Measurements from ENCODE around the gene GLYR1. TPM values are rescaled to one million over a fixed set of nuclear protein-coding genes. Genes with fewer than 3 reads are reported as not detected.

GLYR1 gene
- total and polyA plus RNA-seq, 2 of the 4 experiments (the other 2 are of a cell fraction), result 26.0 to 54.2 TPM

GRCh38 chr16:4766875-4767628 lies 80.0 kb downstream of the GLYR1 start, which contains the start of gene ZNF500:
Gene ZNF500, minus strand, starts transcription at chr16:4767162. Its CDS starts 1,184 bp downstream, at chr16:4765978.
- intact Hi-C loops (cut with micrococcal nuclease), result loop anchor here (2.0 to 5.0 kb wide), 2 partner anchors 32 to 35 kb away; partner anchors contain the start of genes ANKS3, DNAAF8 and ROGDI
- Histone ChIP-seq H3K23ac (ENCODE audit: low read depth, low read length) (peak within 1 kb of the TSS; percentile 82), H3K9me3 (ENCODE audit: control insufficient read depth, insufficient read depth, low read length) (no peaks in the 10 kb centered on the region), H4K91ac (ENCODE audit: insufficient read depth, low read depth, low read length) (peak within 1 kb of the TSS; percentile 23), H2AK5ac (ENCODE audit: low read depth, low read length) (peak within 1 kb of the TSS; percentile 89), H3K27ac (ENCODE audit: insufficient read depth, low read length) (peak within 1 kb of the TSS; percentile 75), H3K14ac (replicated peaks; ENCODE audit: low read depth, low read length) (peak within 1 kb of the TSS; percentile 48; the same call in 1 of the 2 replicates), H2BK120ac (ENCODE audit: low read depth, low read length) (0 out of 2 replicates have a peak within 1 kb of the TSS, but pooled peaks have one; percentile 24), H3K4me1 (ENCODE audit: control insufficient read depth, insufficient read depth, low read length) (peaks cover 7% of the 10 kb centered on the region), H2BK15ac (ENCODE audit: low read depth, low read length) (no peak within 1 kb of the TSS), H3K9ac (ENCODE audit: low read depth, low read length) (peak within 1 kb of the TSS; percentile 76), H2BK5ac (ENCODE audit: low read depth, low read length, poor library complexity, severe bottlenecking) (peak within 1 kb of the TSS; percentile 73), H4K8ac (ENCODE audit: low read depth in 2 of 2, low read length in 2 of 2) (peak within 1 kb of the TSS; percentile 62 to 99; a peak in 3 of 4 replicates), H3K18ac (ENCODE audit: low read depth, low read length) (no peak within 1 kb of the TSS), H3K56ac (ENCODE audit: extremely low read depth, insufficient read depth, low read length) (no peak within 1 kb of the TSS), H3K4me2 (ENCODE audit: low read depth, low read length) (peak within 1 kb of the TSS; percentile 82), H2AFZ (replicated peaks; ENCODE audit: low read length, poor library complexity) (peak within 1 kb of the TSS; percentile 95), H2AK9ac (replicated peaks; ENCODE audit: low read depth, low read length, poor library complexity) (peak within 1 kb of the TSS; percentile 91), H4K5ac (ENCODE audit: low read depth, low read length) (peak within 1 kb of the TSS; percentile 87), H3K9me1 (ENCODE audit: insufficient read depth, low read length) (peaks cover 6% of the 10 kb centered on the region), H3K4ac (ENCODE audit: low read depth, low read length) (peak within 1 kb of the TSS; percentile 59), H3K4me3 (ENCODE audit: insufficient read depth, low read depth, low read length) (peak within 1 kb of the TSS; percentile 88), H3K79me1 (ENCODE audit: low read depth in 1 of 2, low read length in 2 of 2) (peaks cover 18 to 33% of the 10 kb centered on the region in 2 experiments; a peak in 3 of 4 replicates), H4K20me1 (ENCODE audit: insufficient read depth, low read length) (no peaks in the 10 kb centered on the region; the same call in 1 of the 2 replicates), H2BK20ac (ENCODE audit: low read depth, low read length) (no peak within 1 kb of the TSS), H3K27me3 (ENCODE audit: control insufficient read depth, insufficient read depth, low read length) (no peaks in the 10 kb centered on the region), H3K36me3 (ENCODE audit: control insufficient read depth, insufficient read depth, low read length) (peaks cover 23% of the 10 kb centered on the region; the same call in 1 of the 2 replicates)
- DNase-seq, result peak; percentile 95
- 3% methylated on average over 42 of the region's 72 CpGs; no CpG with 5 or more reads in 1 of the 2 experiments for WGBS, 2 experiments (ENCODE audit: extremely low coverage in 2 of 2, insufficient read length in 1 of 2)
- peak; percentile 92 for ATAC-seq (ENCODE audit: low read depth)
- ChIA-PET POLR2A (ENCODE audit: unreplicated experiment) (no interaction called here), CTCF (no interaction called here)
- TF ChIP-seq MXI1 (IDR thresholded peaks at IDR 0.05; ENCODE audit: borderline replicate concordance, low read depth, low read length), result peak; percentile 71; the same call in 1 of the 2 replicates
- TF ChIP-seq POLR2A (IDR thresholded peaks at IDR 0.05; ENCODE audit: low read depth, low read length), result peak; percentile 74
- peak; percentile 93 for TF ChIP-seq BHLHE40 (IDR thresholded peaks at IDR 0.05; ENCODE audit: low read depth, low read length)
- TF ChIP-seq RAD21 (IDR thresholded peaks at IDR 0.05; ENCODE audit: low read length), result no peak
- peak; percentile 47; the same call in 1 of the 2 replicates for TF ChIP-seq MAZ (IDR thresholded peaks at IDR 0.05; ENCODE audit: borderline replicate concordance, low read depth, low read length)
- 0 out of 2 replicates have a peak, but pooled peaks have one; percentile 4 for TF ChIP-seq CEBPB (IDR thresholded peaks at IDR 0.05; ENCODE audit: low read depth, low read length)
- TF ChIP-seq, protein P1, sequence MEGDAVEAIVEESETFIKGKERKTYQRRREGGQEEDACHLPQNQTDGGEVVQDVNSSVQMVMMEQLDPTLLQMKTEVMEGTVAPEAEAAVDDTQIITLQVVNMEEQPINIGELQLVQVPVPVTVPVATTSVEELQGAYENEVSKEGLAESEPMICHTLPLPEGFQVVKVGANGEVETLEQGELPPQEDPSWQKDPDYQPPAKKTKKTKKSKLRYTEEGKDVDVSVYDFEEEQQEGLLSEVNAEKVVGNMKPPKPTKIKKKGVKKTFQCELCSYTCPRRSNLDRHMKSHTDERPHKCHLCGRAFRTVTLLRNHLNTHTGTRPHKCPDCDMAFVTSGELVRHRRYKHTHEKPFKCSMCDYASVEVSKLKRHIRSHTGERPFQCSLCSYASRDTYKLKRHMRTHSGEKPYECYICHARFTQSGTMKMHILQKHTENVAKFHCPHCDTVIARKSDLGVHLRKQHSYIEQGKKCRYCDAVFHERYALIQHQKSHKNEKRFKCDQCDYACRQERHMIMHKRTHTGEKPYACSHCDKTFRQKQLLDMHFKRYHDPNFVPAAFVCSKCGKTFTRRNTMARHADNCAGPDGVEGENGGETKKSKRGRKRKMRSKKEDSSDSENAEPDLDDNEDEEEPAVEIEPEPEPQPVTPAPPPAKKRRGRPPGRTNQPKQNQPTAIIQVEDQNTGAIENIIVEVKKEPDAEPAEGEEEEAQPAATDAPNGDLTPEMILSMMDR (conservative IDR thresholded peaks at IDR 0.05; ENCODE audit: low read depth, low read length), result no peak
- dilution Hi-C loops (cut with HindIII; ENCODE audit: low sequenced_read_pairs, unreplicated experiment), result no loop called here
- in situ Hi-C loops (cut with MboI; ENCODE audit: low sequenced_read_pairs), result loop anchor here (10.0 kb wide), 1 partner anchor 188 kb away; the partner anchor contains the start of gene SEC14L5
- BruUV-seq (replicated peaks), result no TSS peak
